Kidney epithelial cell (primary cell): ENCODE results near the gene EEF1A1. TPM values are rescaled to one million over a fixed set of nuclear protein-coding genes. Genes with fewer than 3 reads are reported as not detected.
"Not testable (repeated sequence)": the region's sequence is repeated elsewhere in the genome, so short reads cannot be mapped to it uniquely, and the experiment has no call there.

Source experiments
- DNase-seq: peaks from one replicate; pipeline ENCODE4 v3.0.0-alpha.2; 2010; ENCODE audit warnings: low read depth
- H3K27me3 ChIP-seq: 2 replicates; pipeline ENCODE4 v1.6.0; 2011; ENCODE audit warnings: low read length; ENCODE audit not compliant: control insufficient read depth, insufficient read depth
- H3K36me3 ChIP-seq: 2 replicates; pipeline ENCODE4 v1.5.1; 2011; ENCODE audit warnings: low read length; ENCODE audit not compliant: control insufficient read depth, insufficient read depth
- H3K4me3 ChIP-seq: 2 replicates; pipeline ENCODE4 v1.5.1; 2011; ENCODE audit warnings: low read depth, mild to moderate bottlenecking, control low read depth, low read length
- CTCF ChIP-seq: IDR thresholded peaks from 2 replicates; pipeline ENCODE4 v1.5.1; 2011; ENCODE audit warnings: mild to moderate bottlenecking, moderate library complexity, low read length, control low read depth, inconsistent platforms; ENCODE audit not compliant: insufficient read depth, poor library complexity, severe bottlenecking
- total RNA-seq: library from RNA; depleted of rRNA; stranded (reverse); fragments of >200 nt; gene quantifications from 2 replicates; pipeline ENCODE4 v1.2.3, GENCODE V29; 2015

Gene EEF1A1
- total RNA-seq, 1 donor from 2014 or later, result 18,187 TPM

GRCh38 chr6:73562558-73562957 lies 41.7 kb upstream of the EEF1A1 start:
- no peak for TF ChIP-seq CTCF
- H3K27me3 ChIP-seq, result no peaks in the 10 kb centered on the region
- no peaks in the 10 kb centered on the region for H3K36me3 ChIP-seq
- H3K4me3 ChIP-seq, result no peak overlapping the region
- DNase-seq, result no peak

GRCh38 chr6:73560853-73561407 lies 40.1 kb upstream of the EEF1A1 start:
- H3K36me3 ChIP-seq, result no peaks in the 10 kb centered on the region
- H3K27me3 ChIP-seq, result no peaks in the 10 kb centered on the region
- DNase-seq, result no peak
- TF ChIP-seq CTCF, result no peak
- H3K4me3 ChIP-seq, result no peak overlapping the region

GRCh38 chr6:73560182-73560732 lies 39.4 kb upstream of the EEF1A1 start:
- TF ChIP-seq CTCF, result no peak

GRCh38 chr6:73559399-73559794 lies 38.6 kb upstream of the EEF1A1 start:
- H3K36me3 ChIP-seq, DNase-seq, H3K27me3 ChIP-seq, H3K4me3 ChIP-seq: not testable (repeated sequence)

More at GRCh38 chr6:73560182-73560732, 39.4 kb upstream of the EEF1A1 start:
- H3K27me3 ChIP-seq, result no peaks in the 10 kb centered on the region
- no peaks in the 10 kb centered on the region for H3K36me3 ChIP-seq
- no peak overlapping the region for H3K4me3 ChIP-seq
- no peak for DNase-seq

GRCh38 chr6:73558624-73559398 lies 38.0 kb upstream of the EEF1A1 start:
- Histone ChIP-seq H3K36me3 (no peaks in the 10 kb centered on the region), H3K27me3 (no peaks in the 10 kb centered on the region), H3K4me3 (no peak overlapping the region)
- no peak for DNase-seq
- no peak for TF ChIP-seq CTCF

GRCh38 chr6:73556836-73557235 lies 36.0 kb upstream of the EEF1A1 start:
- Histone ChIP-seq H3K4me3 (no peak overlapping the region), H3K27me3 (no peaks in the 10 kb centered on the region), H3K36me3 (no peaks in the 10 kb centered on the region)
- DNase-seq, result no peak
- TF ChIP-seq CTCF, result no peak

GRCh38 chr6:73555380-73555949 lies 34.6 kb upstream of the EEF1A1 start:
- H3K27me3 ChIP-seq, H3K4me3 ChIP-seq, H3K36me3 ChIP-seq, DNase-seq: not testable (repeated sequence)

GRCh38 chr6:73551115-73551514 lies 30.3 kb upstream of the EEF1A1 start:
- not testable (repeated sequence) for H3K36me3 ChIP-seq, H3K4me3 ChIP-seq, H3K27me3 ChIP-seq, DNase-seq
